Neural progenitor cell (in vitro differentiated cells): ENCODE measurements around the gene SKA2. TPM values are rescaled to one million over a fixed set of nuclear protein-coding genes. Genes with fewer than 3 reads are reported as not detected.

Experiments used
- DNase-seq: peaks from one replicate; pipeline ENCODE4 v3.0.0-alpha.2; 2016; ENCODE audit warnings: low spot score
- H2AFZ ChIP-seq: fragments of 200-600 bp; sonication (generic); replicated peaks from 2 replicates; pipeline ENCODE4 v1.6.1; 2016; ENCODE audit warnings: antibody characterized with exemption
- H3F3A ChIP-seq: fragments of 200-600 bp; sonication (generic); 2 replicates; pipeline ENCODE4 v1.6.1; 2016; ENCODE audit warnings: antibody characterized with exemption, low read depth
- H3K27ac ChIP-seq: fragments of 200-600 bp; sonication (generic); 2 replicates; pipeline ENCODE4 v1.5.1; 2016; ENCODE audit warnings: mild to moderate bottlenecking
- H3K27me3 ChIP-seq: fragments of 200-600 bp; sonication (generic); 2 replicates; pipeline ENCODE4 v1.6.1; 2016; ENCODE audit warnings: mild to moderate bottlenecking, moderate library complexity
- H3K36me3 ChIP-seq: fragments of 200-600 bp; sonication (generic); 2 replicates; pipeline ENCODE4 v1.5.1; 2016
- H3K4me1 ChIP-seq: fragments of 200-600 bp; sonication (generic); 2 replicates; pipeline ENCODE4 v1.6.1; 2016; ENCODE audit warnings: mixed run types
- H3K4me2 ChIP-seq: fragments of 200-600 bp; sonication (generic); 2 replicates; pipeline ENCODE4 v1.6.1; 2016
- H3K4me3 ChIP-seq: fragments of 200-600 bp; sonication (generic); 2 replicates; pipeline ENCODE4 v1.5.1; 2016
- H3K79me2 ChIP-seq: fragments of 200-600 bp; sonication (generic); 2 replicates; pipeline ENCODE4 v1.6.1; 2016; ENCODE audit warnings: low read depth
- H3K9ac ChIP-seq: fragments of 200-600 bp; sonication (generic); 2 replicates; pipeline ENCODE4 v1.6.1; 2016
- H3K9me3 ChIP-seq: fragments of 200-600 bp; sonication (generic); 2 replicates; pipeline ENCODE4 v1.5.1; 2016; ENCODE audit warnings: low read depth
- H4K20me1 ChIP-seq: fragments of 200-600 bp; sonication (generic); 2 replicates; pipeline ENCODE4 v1.6.1; 2016; ENCODE audit warnings: low read depth
- H3K27ac Mint-ChIP-seq: 3 replicates; pipeline ENCODE4 v1.8.0; 2021; ENCODE audit warnings: mixed read lengths
- H3K27me3 Mint-ChIP-seq: 2 replicates; pipeline ENCODE4 v1.8.0; 2022; ENCODE audit warnings: low read depth, mild to moderate bottlenecking, inconsistent platforms, moderate library complexity, mixed read lengths; ENCODE audit not compliant: insufficient read depth
- H3K36me3 Mint-ChIP-seq: 3 replicates; pipeline ENCODE4 v1.8.0; 2021; ENCODE audit warnings: mixed read lengths
- H3K4me1 Mint-ChIP-seq: 3 replicates; pipeline ENCODE4 v1.8.0; 2021; ENCODE audit warnings: mixed read lengths
- H3K4me3 Mint-ChIP-seq: 3 replicates; pipeline ENCODE4 v1.8.0; 2021; ENCODE audit warnings: mild to moderate bottlenecking, moderate library complexity, mixed read lengths
- H3K9me3 Mint-ChIP-seq: 3 replicates; pipeline ENCODE4 v1.8.0; 2020; ENCODE audit warnings: mixed read lengths
- CTCF ChIP-seq: fragments of 200-600 bp; sonication (generic); IDR thresholded peaks from 2 replicates; pipeline ENCODE4 v1.5.1; 2017; ENCODE audit warnings: antibody characterized with exemption, mild to moderate bottlenecking
- EZH2 ChIP-seq: fragments of 200-600 bp; sonication (generic); IDR thresholded peaks from 2 replicates; pipeline ENCODE4 v1.6.1; 2017; ENCODE audit warnings: antibody characterized with exemption, mild to moderate bottlenecking, moderate library complexity
- EZH2phosphoT487 ChIP-seq: fragments of 200-600 bp; sonication (generic); IDR thresholded peaks from 2 replicates; pipeline ENCODE4 v1.6.1; 2017; ENCODE audit warnings: antibody characterized with exemption
- total RNA-seq: library from RNA; depleted of rRNA; stranded (reverse); fragments of >200 nt; gene quantifications from 2 replicates; pipeline ENCODE4 v1.2.3, GENCODE V29; 2015; ENCODE audit warnings: low replicate concordance

Gene SKA2
- total RNA-seq, 1 donor from 2014 or later = 352 TPM

- Histone ChIP-seq H3K27ac (no peak overlapping the region), H4K20me1 (no peaks in the 10 kb centered on the region), H3K9me3 (no peaks in the 10 kb centered on the region), H3K4me1 (no peaks in the 10 kb centered on the region), H3K27me3 (no peaks in the 10 kb centered on the region), H3F3A (no peaks in the 10 kb centered on the region), H3K4me2 (no peak overlapping the region), H3K79me2 (no peaks in the 10 kb centered on the region), H2AFZ (no peak overlapping the region), H3K9ac (no peak overlapping the region), H3K4me3 (no peak overlapping the region), H3K36me3 (peaks cover 13% of the 10 kb centered on the region)
- Mint-ChIP-seq H3K36me3 (peaks cover 15% of the 10 kb centered on the region), H3K4me1 (no peaks in the 10 kb centered on the region), H3K27me3 (no peaks in the 10 kb centered on the region), H3K27ac (no peak overlapping the region), H3K4me3 (no peak overlapping the region), H3K9me3 (no peaks in the 10 kb centered on the region)
- DNase-seq = no peak
- TF ChIP-seq EZH2 (no peak), CTCF (no peak), EZH2phosphoT487 (no peak)
Observed at GRCh38 chr17:59074494-59074893, 80.5 kb downstream of the SKA2 start.

- no peaks in the 10 kb centered on the region for H3K9me3 ChIP-seq
- no peak for TF ChIP-seq EZH2
- no peak for TF ChIP-seq EZH2phosphoT487
- TF ChIP-seq CTCF = no peak
- no peak overlapping the region for H3K4me3 Mint-ChIP-seq
- peaks cover 8% of the 10 kb centered on the region for H3K36me3 ChIP-seq
- H2AFZ ChIP-seq = no peak overlapping the region
- H3F3A ChIP-seq = no peaks in the 10 kb centered on the region
- H3K36me3 Mint-ChIP-seq = peaks cover 15% of the 10 kb centered on the region
- H3K27me3 Mint-ChIP-seq = no peaks in the 10 kb centered on the region
- no peak overlapping the region for H3K9ac ChIP-seq
- no peaks in the 10 kb centered on the region for H4K20me1 ChIP-seq
- H3K9me3 Mint-ChIP-seq = no peaks in the 10 kb centered on the region
- H3K79me2 ChIP-seq = no peaks in the 10 kb centered on the region
- no peaks in the 10 kb centered on the region for H3K4me1 Mint-ChIP-seq
- H3K27ac ChIP-seq = no peak overlapping the region
- no peak overlapping the region for H3K4me2 ChIP-seq
- no peaks in the 10 kb centered on the region for H3K4me1 ChIP-seq
- H3K4me3 ChIP-seq = no peak overlapping the region
- H3K27ac Mint-ChIP-seq = no peak overlapping the region
- DNase-seq = no peak
- no peaks in the 10 kb centered on the region for H3K27me3 ChIP-seq
Observed at GRCh38 chr17:59073972-59074371, 81.0 kb downstream of the SKA2 start.

GRCh38 chr17:59069856-59070255 is 85.1 kb downstream of the SKA2 start:
- Histone ChIP-seq H3K4me3 (no peak overlapping the region), H3F3A (no peaks in the 10 kb centered on the region), H3K4me1 (no peaks in the 10 kb centered on the region), H3K36me3 (no peaks in the 10 kb centered on the region), H3K9ac (no peak overlapping the region), H3K79me2 (no peaks in the 10 kb centered on the region), H3K4me2 (no peak overlapping the region), H4K20me1 (no peaks in the 10 kb centered on the region), H2AFZ (no peak overlapping the region), H3K27ac (no peak overlapping the region), H3K9me3 (no peaks in the 10 kb centered on the region), H3K27me3 (no peaks in the 10 kb centered on the region)
- Mint-ChIP-seq H3K36me3 (peaks cover 12% of the 10 kb centered on the region), H3K27me3 (no peaks in the 10 kb centered on the region), H3K4me1 (no peaks in the 10 kb centered on the region), H3K4me3 (no peak overlapping the region), H3K9me3 (no peaks in the 10 kb centered on the region), H3K27ac (no peak overlapping the region)
- TF ChIP-seq EZH2 = no peak
- DNase-seq = no peak

- Histone ChIP-seq H3K4me2 (no peak overlapping the region), H3K27me3 (no peaks in the 10 kb centered on the region), H4K20me1 (no peaks in the 10 kb centered on the region), H3F3A (no peaks in the 10 kb centered on the region), H3K4me1 (no peaks in the 10 kb centered on the region), H3K36me3 (no peaks in the 10 kb centered on the region), H3K9ac (no peak overlapping the region), H3K9me3 (no peaks in the 10 kb centered on the region), H2AFZ (no peak overlapping the region), H3K4me3 (no peak overlapping the region), H3K27ac (no peak overlapping the region), H3K79me2 (no peaks in the 10 kb centered on the region)
- DNase-seq = no peak
- Mint-ChIP-seq H3K27ac (no peak overlapping the region), H3K9me3 (no peaks in the 10 kb centered on the region), H3K36me3 (peaks cover 16% of the 10 kb centered on the region), H3K4me1 (no peaks in the 10 kb centered on the region), H3K27me3 (no peaks in the 10 kb centered on the region), H3K4me3 (no peak overlapping the region)
- TF ChIP-seq CTCF (no peak), EZH2 (no peak)
Observed at GRCh38 chr17:59067756-59068155, 87.2 kb downstream of the SKA2 start.
